Spleen (tissue), 7 donors: Measurements from ENCODE around the gene FCSK.

Experiments
- CTCF ChIP-seq, 11 experiments: fragments of 200-600 bp in 7 of 11; fragments of 450-650 bp in 4 of 11; sonication (generic) in 4 of 11; IDR thresholded peaks in 8 of 11; conservative IDR thresholded peaks in 3 of 11; 1 replicate in 7 of 11; 2 replicates in 4 of 11; pipeline versions ENCODE4 v1.4.0 to v1.8.0; 2016 to 2021; ENCODE audit warnings: antibody characterized with exemption in 11 of 11, inconsistent platforms in 4 of 11, mild to moderate bottlenecking in 1 of 11
- POLR2A ChIP-seq, 3 donors: fragments of 450-650 bp; IDR thresholded peaks; one replicate each; pipeline ENCODE4 v1.5.1; 2017; ENCODE audit warnings: antibody characterized with exemption in 3 of 3, mild to moderate bottlenecking in 1 of 3
- POLR2AphosphoS5 ChIP-seq, 3 donors: sonication (generic); formaldehyde crosslinking; IDR thresholded peaks; one replicate each; pipeline ENCODE4 v1.5.1; 2017; ENCODE audit warnings: antibody characterized with exemption in 3 of 3
- donor health status: DM: no; HTN: no; CAD: no; lungs with moderate emphysema.
- donor health status: DM: no; HTN: no; CAD: no.
- donor health status: DM: no; HTN: no; CAD: no.

GRCh38 chr16:70417661-70418060, 36.7 kb upstream of the FCSK start:
- TF ChIP-seq CTCF (IDR thresholded peaks at IDR 0.05 in 8 of 11, conservative IDR thresholded peaks at IDR 0.05 in 3 of 11) (no peak), POLR2A (IDR thresholded peaks at IDR 0.05) (no peak), POLR2AphosphoS5 (IDR thresholded peaks at IDR 0.05) (no peak)
